H1 (cell line): ENCODE measurements around the gene GMEB2. TPM values are rescaled to one million over a fixed set of nuclear protein-coding genes. Genes with fewer than 3 reads are reported as not detected.

Experiments used
- CTCF ChIA-PET: fragments of 300-600 bp; sonication (Branson Sonifier 250); formaldehyde crosslinking; loops from one replicate; lab custom pipeline; 2021; ENCODE audit not compliant: partially characterized antibody; lab: Charles Lee
- POLR2A ChIA-PET: fragments of 300-600 bp; sonication (Branson Sonifier 250); formaldehyde crosslinking; loops from one replicate; lab custom pipeline; 2021; ENCODE audit warnings: inconsistent platforms; ENCODE audit not compliant: partially characterized antibody; lab: Charles Lee
- DNase-seq, 2 experiments: peaks; one replicate each; pipeline versions ENCODE4 v3.0.0 to v3.0.0-alpha.2; 2010 to 2022; ENCODE audit warnings: low spot score in 2 of 2, low read depth in 1 of 2, mixed read lengths in 1 of 2
- FAIRE-seq: peaks from 2 replicates; lab custom pipeline; 2011; peaks lifted over from hg19 to GRCh38; lab: Jason Lieb, UNC
- H2AFZ ChIP-seq: 2 replicates; pipeline ENCODE4 v1.8.1; 2012; ENCODE audit warnings: low read length, inconsistent platforms
- H2AK5ac ChIP-seq: 2 replicates; pipeline ENCODE4 v1.6.1; 2013; ENCODE audit warnings: low read depth, low read length
- H2BK120ac ChIP-seq: replicated peaks from 2 replicates; pipeline ENCODE3; 2013; ENCODE audit warnings: low read depth, low read length, inconsistent platforms
- H2BK12ac ChIP-seq: 2 replicates; pipeline ENCODE4 v1.6.1; 2013; ENCODE audit warnings: low read depth, low read length
- H2BK15ac ChIP-seq: 2 replicates; pipeline ENCODE4 v1.6.1; 2013; ENCODE audit warnings: low read length
- H2BK20ac ChIP-seq: 2 replicates; pipeline ENCODE4 v1.6.1; 2013; ENCODE audit warnings: low read length
- H2BK5ac ChIP-seq: 2 replicates; pipeline ENCODE4 v1.6.1; 2013; ENCODE audit warnings: low read depth, low read length
- H3K14ac ChIP-seq: 2 replicates; pipeline ENCODE4 v1.6.1; 2013; ENCODE audit warnings: inconsistent platforms; ENCODE audit not compliant: insufficient read length
- H3K18ac ChIP-seq: 2 replicates; pipeline ENCODE4 v1.6.1; 2013; ENCODE audit warnings: low read length; ENCODE audit errors: extremely low read depth
- H3K23ac ChIP-seq: 2 replicates; pipeline ENCODE4 v1.6.1; 2013; ENCODE audit warnings: inconsistent platforms; ENCODE audit not compliant: insufficient read length
- H3K23me2 ChIP-seq: 2 replicates; pipeline ENCODE4 v1.6.1; 2013; ENCODE audit warnings: low read depth, low read length
- H3K27ac ChIP-seq: 2 replicates; pipeline ENCODE4 v1.6.1; 2011; ENCODE audit warnings: low read depth, low read length, inconsistent platforms
- H3K27me3 ChIP-seq, 4 experiments: replicated peaks in 1 of 4; 1 replicate in 1 of 4; 2 replicates in 3 of 4; pipeline versions ENCODE4 v1.6.1 to v1.8.1; 2011 to 2013; ENCODE audit warnings: low read length in 3 of 4, mild to moderate bottlenecking in 3 of 4, inconsistent platforms in 2 of 4, mixed read lengths in 2 of 4, moderate library complexity in 1 of 4; ENCODE audit not compliant: control insufficient read depth in 3 of 4, insufficient read depth in 3 of 4; ENCODE audit errors: extremely low read depth in 1 of 4
- H3K36me3 ChIP-seq, 4 experiments: 2 replicates each; pipeline versions ENCODE4 v1.6.1 to v1.8.1; 2011 to 2013; ENCODE audit warnings: mild to moderate bottlenecking in 4 of 4, low read length in 3 of 4, moderate library complexity in 2 of 4, control low read depth in 1 of 4, inconsistent platforms in 1 of 4; ENCODE audit not compliant: insufficient read depth in 4 of 4, control insufficient read depth in 2 of 4
- H3K4ac ChIP-seq: replicated peaks from 2 replicates; pipeline ENCODE3; 2013; ENCODE audit warnings: low read length, low read depth, mixed read lengths, inconsistent platforms; ENCODE audit not compliant: insufficient read length
- H3K4me1 ChIP-seq, 4 experiments: replicated peaks in 1 of 4; 1 replicate in 1 of 4; 2 replicates in 3 of 4; pipeline versions ENCODE4 v1.6.1 to v1.8.1; 2011 to 2013; ENCODE audit warnings: low read length in 3 of 4, inconsistent platforms in 2 of 4, mixed read lengths in 1 of 4; ENCODE audit not compliant: insufficient read depth in 4 of 4, control insufficient read depth in 3 of 4
- H3K4me2 ChIP-seq, 2 experiments: 2 replicates each; pipeline versions ENCODE4 v1.6.1 to v1.8.1; 2011 to 2013; ENCODE audit warnings: low read depth in 2 of 2, low read length in 2 of 2, control low read depth in 1 of 2, inconsistent platforms in 1 of 2, mild to moderate bottlenecking in 1 of 2; ENCODE audit not compliant: insufficient read depth in 1 of 2
- H3K4me3 ChIP-seq, 4 experiments: fragments of 200-600, 300-600 bp in 1 of 4; sonication (generic), shearing (Covaris generic), sonication (Bioruptor Twin) in 1 of 4; 2 replicates each; pipeline versions ENCODE4 v1.5.1 to v1.8.1; 2011 to 2016; ENCODE audit warnings: low read length in 4 of 4, low read depth in 3 of 4, control low read depth in 2 of 4, inconsistent platforms in 2 of 4, mild to moderate bottlenecking in 2 of 4, mixed read lengths in 1 of 4, moderate library complexity in 1 of 4; ENCODE audit not compliant: insufficient read depth in 2 of 4; ENCODE audit errors: extremely low read depth in 1 of 4
- H3K56ac ChIP-seq: replicated peaks from 2 replicates; pipeline ENCODE3; 2013; ENCODE audit warnings: low read depth, mild to moderate bottlenecking, mixed read lengths, low read length, inconsistent platforms; ENCODE audit not compliant: insufficient read length
- H3K79me1 ChIP-seq: 2 replicates; pipeline ENCODE4 v1.6.1; 2013; ENCODE audit warnings: low read depth, low read length, control low read depth
- H3K79me2 ChIP-seq, 2 experiments: 2 replicates each; pipeline versions ENCODE4 v1.6.1 to v1.8.1; 2012 to 2013; ENCODE audit warnings: low read length in 2 of 2, mild to moderate bottlenecking in 2 of 2, inconsistent platforms in 1 of 2; ENCODE audit not compliant: insufficient read depth in 2 of 2, control insufficient read depth in 1 of 2
- H3K9ac ChIP-seq, 4 experiments: replicated peaks in 1 of 4; 1 replicate in 1 of 4; 2 replicates in 3 of 4; pipeline versions ENCODE4 v1.6.1 to v1.8.1; 2011 to 2013; ENCODE audit warnings: low read depth in 3 of 4, low read length in 3 of 4, control low read depth in 2 of 4, mild to moderate bottlenecking in 2 of 4, moderate library complexity in 2 of 4, inconsistent platforms in 1 of 4; ENCODE audit errors: extremely low read depth in 1 of 4
- H3K9me3 ChIP-seq, 2 experiments: 2 replicates each; pipeline versions ENCODE4 v1.6.1 to v1.8.1; 2012 to 2013; ENCODE audit warnings: mild to moderate bottlenecking in 2 of 2, moderate library complexity in 2 of 2, control low read depth in 1 of 2, inconsistent platforms in 1 of 2, low read depth in 1 of 2, low read length in 1 of 2, mixed read lengths in 1 of 2; ENCODE audit not compliant: insufficient read depth in 2 of 2
- H4K20me1 ChIP-seq, 2 experiments: replicated peaks in 1 of 2; 2 replicates each; pipeline versions ENCODE3 to v1.8.1; 2011 to 2013; ENCODE audit warnings: inconsistent platforms in 2 of 2, low read length in 2 of 2, mild to moderate bottlenecking in 1 of 2; ENCODE audit not compliant: insufficient read depth in 2 of 2, control insufficient read depth in 1 of 2
- H4K5ac ChIP-seq: 2 replicates; pipeline ENCODE4 v1.6.1; 2013; ENCODE audit warnings: low read length, low read depth, mixed read lengths, inconsistent platforms; ENCODE audit not compliant: insufficient read length
- H4K8ac ChIP-seq: 2 replicates; pipeline ENCODE4 v1.8.0; 2013; ENCODE audit warnings: mild to moderate bottlenecking, moderate library complexity, low read length, inconsistent platforms; ENCODE audit not compliant: insufficient read depth; ENCODE audit errors: extremely low read depth
- H4K91ac ChIP-seq: replicated peaks from 2 replicates; pipeline ENCODE3; 2013; ENCODE audit warnings: low read length, mixed read lengths, inconsistent platforms; ENCODE audit not compliant: insufficient read length
- BACH1 ChIP-seq: IDR thresholded peaks from 2 replicates; pipeline ENCODE4 v1.6.1; 2012; ENCODE audit warnings: low read length, improper control_type of control experiment
- RBBP5 ChIP-seq: IDR thresholded peaks from 2 replicates; pipeline ENCODE4 v1.7.1; 2012; ENCODE audit warnings: low read depth, mild to moderate bottlenecking, inconsistent platforms, low read length, moderate library complexity, borderline replicate concordance
- SIX5 ChIP-seq: IDR thresholded peaks from 2 replicates; pipeline ENCODE4 v1.6.1; 2011; ENCODE audit warnings: mild to moderate bottlenecking, low read depth, low read length
- WGBS, 2 experiments: shearing (Covaris generic) in 1 of 2; methylation state at CpG; one replicate each; pipeline versions ENCODE4 v1.1.6 to v1.1.7; 2013 to 2015; ENCODE audit warnings: low lambda C conversion rate in 2 of 2, mixed read lengths in 2 of 2, inconsistent platforms in 1 of 2, low coverage in 1 of 2, missing lambda C conversion rate in 1 of 2; ENCODE audit not compliant: insufficient replicate concordance in 2 of 2, insufficient coverage in 1 of 2, insufficient read length in 1 of 2; ENCODE audit errors: extremely low coverage in 1 of 2, missing lambda C conversion rate in 1 of 2; 5-methylcytosine and 5-hydroxymethylcytosine counted together
- polyA plus RNA-seq, 7 experiments: library from polyadenylated mRNA; depleted of rRNA in 3 of 7; stranded (reverse) in 5 of 7; unstranded in 2 of 7; fragments of >200 nt in 5 of 7; fragments of 200-250 nt in 2 of 7; gene quantifications; 1 replicate in 5 of 7; 2 replicates in 1 of 7; 4 replicates in 1 of 7; pipeline versions ENCODE4 v1.2.1 to v1.2.3, GENCODE V29; 2011 to 2013; ENCODE audit warnings: missing spikeins in 2 of 7, mixed read lengths in 2 of 7
- total RNA-seq: library from RNA; stranded (reverse); fragmentation: NEBNext Ultra II Directional; extraction: Animal tissue kit (Norgen Biotek cat#: 25700); gene quantifications from 2 replicates; pipeline ENCODE4 v1.2.1, GENCODE V29; 2021

Gene GMEB2
- total and polyA plus RNA-seq, 2 of the 8 experiments (the other 6 are each of a cell fraction or from before 2014, with no cell fraction given) = 12.9 to 14.2 TPM

DNA sequence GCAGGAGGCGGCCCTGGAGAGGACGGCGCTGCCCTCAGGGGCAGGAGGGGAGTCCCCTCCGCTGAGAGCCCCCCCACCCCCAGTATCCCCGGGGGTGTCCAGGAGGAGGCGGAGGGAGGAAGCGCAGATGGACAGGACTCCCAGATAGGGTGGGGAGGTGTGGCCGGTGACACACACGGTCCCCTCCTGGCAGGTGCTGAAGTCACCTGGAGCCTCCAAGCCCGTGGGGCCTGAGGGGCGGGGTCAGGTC is 25.0 kb upstream of the GMEB2 start:
- H3K23ac ChIP-seq = no peak overlapping the region
- CTCF ChIA-PET = interaction anchor here (0.6 to 1.5 kb wide), 3 partner anchors 10 to 406 kb away, joined by 3 to 11 read pairs (median 3); no protein-coding TSS in a partner anchor
- no peak overlapping the region for H2BK5ac ChIP-seq
- H4K91ac ChIP-seq = no peak overlapping the region
- no peaks in the 10 kb centered on the region; a peak in 1 of 8 replicates for H3K36me3 ChIP-seq
- H2BK12ac ChIP-seq = no peak overlapping the region; the same call in 1 of the 2 replicates
- H3K27me3 ChIP-seq = peaks cover 0 to 2% (median 0%) of the 10 kb centered on the region in 4 experiments; a peak in 2 of 7 replicates
- no peak overlapping the region; the same call in 1 of the 2 replicates for H4K8ac ChIP-seq
- H3K18ac ChIP-seq = peak overlapping the region; percentile 6; the same call in 1 of the 2 replicates
- H3K56ac ChIP-seq = peak overlapping the region; percentile 30
- H3K4ac ChIP-seq = no peak overlapping the region
- H3K9me3 ChIP-seq = no peaks in the 10 kb centered on the region
- H2AFZ ChIP-seq = no peak overlapping the region
- H2BK15ac ChIP-seq = no peak overlapping the region
- no peaks in the 10 kb centered on the region for H3K79me2 ChIP-seq
- H4K5ac ChIP-seq = no peak overlapping the region
- H3K14ac ChIP-seq = no peak overlapping the region
- H3K9ac ChIP-seq = no peak overlapping the region
- H2BK20ac ChIP-seq = no peak overlapping the region
- no peak overlapping the region for H3K27ac ChIP-seq
- TF ChIP-seq RBBP5 (0 out of 2 replicates have a peak, but pooled peaks have one; percentile 11), SIX5 (no peak), BACH1 (0 out of 2 replicates have a peak, but pooled peaks have one; percentile 27)
- no peak overlapping the region for H2BK120ac ChIP-seq
- 14% methylated on average over 8 of the region's 11 CpGs; no CpG with 5 or more reads in 1 of the 2 experiments for WGBS, 2 experiments
- H3K4me2 ChIP-seq = peak overlapping the region; percentile 71 to 84
- H4K20me1 ChIP-seq = peaks cover 10 to 11% of the 10 kb centered on the region in 2 experiments
- H3K23me2 ChIP-seq = peaks cover 13% of the 10 kb centered on the region
- H3K79me1 ChIP-seq = no peaks in the 10 kb centered on the region; the same call in none of the 2 replicates
- H3K4me3 ChIP-seq = peak overlapping the region; percentile 34 to 85 (median 49); a peak in 7 of 8 replicates
- POLR2A ChIA-PET = interaction anchor here (0.8 to 1.9 kb wide), 2 partner anchors 9 to 40 kb away, joined by 3 to 7 read pairs; no protein-coding TSS in a partner anchor
- H2AK5ac ChIP-seq = no peak overlapping the region
- FAIRE-seq (no peak), DNase-seq (no peak)
- peaks cover 0 to 15% (median 12%) of the 10 kb centered on the region in 4 experiments; a peak in 6 of 7 replicates for H3K4me1 ChIP-seq
